ENCODE data around the gene FKBP2. TPM values are rescaled to one million over a fixed set of nuclear protein-coding genes. Genes with fewer than 3 reads are reported as not detected.

Gene FKBP2
- total RNA-seq, 1 donor from 2014 or later, result 5.3 TPM

GRCh38 chr11:64261556-64262080, 20.7 kb downstream of the FKBP2 start:
- H3K4me3 ChIP-seq, result no peak overlapping the region
- H3K4me1 ChIP-seq, result no peaks in the 10 kb centered on the region
- H2AFZ ChIP-seq (replicated peaks), result no peak overlapping the region
- no peaks in the 10 kb centered on the region for H3K9me3 Mint-ChIP-seq
- H3K27ac ChIP-seq, result no peak overlapping the region
- H3K36me3 ChIP-seq, result no peaks in the 10 kb centered on the region
- H3K27me3 Mint-ChIP-seq (ENCODE audit: insufficient read depth, low read depth), result peaks cover 12% of the 10 kb centered on the region
- no peak overlapping the region for H3K4me3 Mint-ChIP-seq
- H3K4me2 ChIP-seq, result no peak overlapping the region
- H3K27ac Mint-ChIP-seq, result no peak overlapping the region
- H3K36me3 Mint-ChIP-seq, result peaks cover 21% of the 10 kb centered on the region
- no peaks in the 10 kb centered on the region for H3K27me3 ChIP-seq
- TF ChIP-seq CTCF (IDR thresholded peaks at IDR 0.05) (no peak), EZH2 (IDR thresholded peaks at IDR 0.05) (no peak), EZH2phosphoT487 (IDR thresholded peaks at IDR 0.05) (no peak)
- H3F3A ChIP-seq (ENCODE audit: low read depth), result no peaks in the 10 kb centered on the region
- no peak for DNase-seq (ENCODE audit: low spot score)
- peaks cover 3% of the 10 kb centered on the region for H3K4me1 Mint-ChIP-seq
- no peak overlapping the region for H3K9ac ChIP-seq
- no peaks in the 10 kb centered on the region for H4K20me1 ChIP-seq (ENCODE audit: low read depth)
- H3K9me3 ChIP-seq (ENCODE audit: low read depth), result no peaks in the 10 kb centered on the region
- no peaks in the 10 kb centered on the region for H3K79me2 ChIP-seq (ENCODE audit: low read depth)

GRCh38 chr11:64262271-64263002, 21.5 kb downstream of the FKBP2 start:
- Histone ChIP-seq H3K9me3 (ENCODE audit: low read depth) (no peaks in the 10 kb centered on the region), H3K79me2 (ENCODE audit: low read depth) (no peaks in the 10 kb centered on the region), H3K4me3 (no peak overlapping the region), H3K36me3 (no peaks in the 10 kb centered on the region), H4K20me1 (ENCODE audit: low read depth) (no peaks in the 10 kb centered on the region), H3K4me2 (no peak overlapping the region), H3K4me1 (no peaks in the 10 kb centered on the region), H3F3A (ENCODE audit: low read depth) (no peaks in the 10 kb centered on the region), H3K27ac (no peak overlapping the region), H3K9ac (no peak overlapping the region), H2AFZ (replicated peaks) (no peak overlapping the region), H3K27me3 (no peaks in the 10 kb centered on the region)
- H3K36me3 Mint-ChIP-seq, result peaks cover 21% of the 10 kb centered on the region
- H3K4me3 Mint-ChIP-seq, result no peak overlapping the region
- peaks cover 12% of the 10 kb centered on the region for H3K27me3 Mint-ChIP-seq (ENCODE audit: insufficient read depth, low read depth)
- peaks cover 3% of the 10 kb centered on the region for H3K4me1 Mint-ChIP-seq
- H3K9me3 Mint-ChIP-seq, result no peaks in the 10 kb centered on the region
- no peak for TF ChIP-seq EZH2 (IDR thresholded peaks at IDR 0.05)
- DNase-seq (ENCODE audit: low spot score), result no peak
- peak overlapping the region; percentile 46 for H3K27ac Mint-ChIP-seq

- peak overlapping the region; percentile 67 for H3K4me3 Mint-ChIP-seq
- no peaks in the 10 kb centered on the region for H3K36me3 ChIP-seq
These were observed 22.4 kb downstream of the FKBP2 start for GRCh38 chr11:64263021-64263946.

More at GRCh38 chr11:64263021-64263946, 22.4 kb downstream of the FKBP2 start:
- peaks cover 11% of the 10 kb centered on the region for H3K4me1 Mint-ChIP-seq
- no peaks in the 10 kb centered on the region for H3K9me3 Mint-ChIP-seq
- Histone ChIP-seq H3K4me2 (no peak overlapping the region), H3K4me3 (no peak overlapping the region), H3K27ac (no peak overlapping the region), H3K9ac (peak overlapping the region; percentile 38), H3K27me3 (no peaks in the 10 kb centered on the region), H3K9me3 (ENCODE audit: low read depth) (no peaks in the 10 kb centered on the region), H4K20me1 (ENCODE audit: low read depth) (no peaks in the 10 kb centered on the region), H3F3A (ENCODE audit: low read depth) (peaks cover 6% of the 10 kb centered on the region), H3K4me1 (no peaks in the 10 kb centered on the region), H3K79me2 (ENCODE audit: low read depth) (no peaks in the 10 kb centered on the region), H2AFZ (replicated peaks) (no peak overlapping the region)
- peak overlapping the region; percentile 69 for H3K27ac Mint-ChIP-seq
- peaks cover 9% of the 10 kb centered on the region for H3K27me3 Mint-ChIP-seq (ENCODE audit: insufficient read depth, low read depth)
- peak; percentile 61 for DNase-seq (ENCODE audit: low spot score)
- peaks cover 18% of the 10 kb centered on the region for H3K36me3 Mint-ChIP-seq
- TF ChIP-seq CTCF (IDR thresholded peaks at IDR 0.05) (peak; percentile 13), EZH2phosphoT487 (IDR thresholded peaks at IDR 0.05) (no peak)
